Measurements from ENCODE around the gene RBM18. TPM values are rescaled to one million over a fixed set of nuclear protein-coding genes. Genes with fewer than 3 reads are reported as not detected.
A peak's percentile ranks its signal among the peaks of the same experiment; 100 is the strongest.

RBM18 gene
- total and polyA plus RNA-seq, 2 donors (not counting 1 experiment from before 2014, with no cell fraction given) = 9.7 to 12.4 TPM

DNA sequence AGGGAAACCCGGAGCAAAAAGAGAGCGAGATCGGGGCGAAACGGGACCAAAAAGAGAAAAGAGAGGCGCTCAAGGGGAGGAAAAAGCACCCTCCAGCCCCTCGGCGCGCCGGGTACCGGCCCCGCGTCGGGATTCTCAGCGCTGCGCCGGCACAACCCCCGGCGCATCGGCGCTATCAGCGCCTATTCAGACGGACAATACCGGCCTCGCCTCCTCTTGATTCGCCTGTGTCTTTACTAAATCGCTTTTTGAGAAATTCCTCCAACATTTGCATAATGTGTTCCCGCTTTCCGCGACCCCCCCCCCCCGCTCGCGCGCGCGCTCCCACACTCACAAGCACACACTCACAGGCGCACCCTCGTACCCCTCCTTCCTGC, 36.5 kb downstream of the RBM18 start:
- peaks cover 5 to 12% of the 10 kb centered on the region in 2 donors for H3K4me1 ChIP-seq (ENCODE audit: control insufficient read depth in 2 of 2, insufficient read depth in 2 of 2, low read length in 2 of 2)
- peak overlapping the region; percentile 87 for H3K4me2 ChIP-seq (replicated peaks; ENCODE audit: low read depth, low read length, poor library complexity, severe bottlenecking)
- H3K9me3 Mint-ChIP-seq (ENCODE audit: insufficient read depth) = no peaks in the 10 kb centered on the region
- ATAC-seq (ENCODE audit: low read depth) (no peak), DNase-seq (no peak)
- H3K9ac ChIP-seq (ENCODE audit: low read length) = peak overlapping the region; percentile 51
- intact Hi-C loops (cut with micrococcal nuclease) = no loop called here
- peaks cover 0 to 12% (median 0%) of the 10 kb centered on the region in 3 donors for H3K9me3 ChIP-seq (ENCODE audit: control extremely low read depth in 1 of 3, control insufficient read depth in 2 of 3, insufficient read depth in 1 of 3, low read length in 2 of 3)
- H2AFZ ChIP-seq (ENCODE audit: insufficient read depth, low read depth, low read length, poor library complexity, severe bottlenecking) = peak overlapping the region; percentile 54
- peak overlapping the region in 3 of 5 experiments; percentile 20 to 62 (median 34) for H3K4me3 ChIP-seq (ENCODE audit: control extremely low read depth in 1 of 5, extremely low read depth in 1 of 5, insufficient read depth in 1 of 5, low read depth in 2 of 5, low read length in 4 of 5)
- peaks cover 0 to 42% (median 24%) of the 10 kb centered on the region in 4 experiments for H3K27me3 ChIP-seq (replicated peaks in 1 of 4; ENCODE audit: control extremely low read depth in 1 of 4, control insufficient read depth in 3 of 4, insufficient read depth in 4 of 4, low read length in 3 of 4)
- POLR2A ChIA-PET = no interaction called here
- H3K79me2 ChIP-seq (ENCODE audit: control insufficient read depth, insufficient read depth, low read length) = no peaks in the 10 kb centered on the region
- H3K27me3 Mint-ChIP-seq = peaks cover 37% of the 10 kb centered on the region
- under 1% methylated on average over 32 of the region's 38 CpGs for WGBS (ENCODE audit: insufficient coverage)
- CTCF ChIA-PET = no interaction called here
- no peak overlapping the region for H3K27ac Mint-ChIP-seq
- H4K20me1 ChIP-seq (ENCODE audit: control insufficient read depth, insufficient read depth, low read length, poor library complexity, severe bottlenecking) = no peaks in the 10 kb centered on the region
- no peaks in the 10 kb centered on the region for H3K36me3 ChIP-seq (replicated peaks in 1 of 2; ENCODE audit: control extremely low read depth in 1 of 2, control insufficient read depth in 1 of 2, extremely low read depth in 1 of 2, insufficient read depth in 2 of 2, low read length in 1 of 2)
- peaks cover 4% of the 10 kb centered on the region for H3K4me1 Mint-ChIP-seq
- no peak overlapping the region for H3K27ac ChIP-seq (ENCODE audit: low read length in 2 of 2)
- TF ChIP-seq EZH2 (IDR thresholded peaks at IDR 0.05; ENCODE audit: borderline replicate concordance, insufficient read depth, low read depth, low read length, poor library complexity, severe bottlenecking) = peak; percentile 41
- TF ChIP-seq, protein P1, sequence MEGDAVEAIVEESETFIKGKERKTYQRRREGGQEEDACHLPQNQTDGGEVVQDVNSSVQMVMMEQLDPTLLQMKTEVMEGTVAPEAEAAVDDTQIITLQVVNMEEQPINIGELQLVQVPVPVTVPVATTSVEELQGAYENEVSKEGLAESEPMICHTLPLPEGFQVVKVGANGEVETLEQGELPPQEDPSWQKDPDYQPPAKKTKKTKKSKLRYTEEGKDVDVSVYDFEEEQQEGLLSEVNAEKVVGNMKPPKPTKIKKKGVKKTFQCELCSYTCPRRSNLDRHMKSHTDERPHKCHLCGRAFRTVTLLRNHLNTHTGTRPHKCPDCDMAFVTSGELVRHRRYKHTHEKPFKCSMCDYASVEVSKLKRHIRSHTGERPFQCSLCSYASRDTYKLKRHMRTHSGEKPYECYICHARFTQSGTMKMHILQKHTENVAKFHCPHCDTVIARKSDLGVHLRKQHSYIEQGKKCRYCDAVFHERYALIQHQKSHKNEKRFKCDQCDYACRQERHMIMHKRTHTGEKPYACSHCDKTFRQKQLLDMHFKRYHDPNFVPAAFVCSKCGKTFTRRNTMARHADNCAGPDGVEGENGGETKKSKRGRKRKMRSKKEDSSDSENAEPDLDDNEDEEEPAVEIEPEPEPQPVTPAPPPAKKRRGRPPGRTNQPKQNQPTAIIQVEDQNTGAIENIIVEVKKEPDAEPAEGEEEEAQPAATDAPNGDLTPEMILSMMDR (IDR thresholded peaks at IDR 0.05) = no peak
- peak overlapping the region; percentile 79 for H3K4me3 Mint-ChIP-seq

DNA sequence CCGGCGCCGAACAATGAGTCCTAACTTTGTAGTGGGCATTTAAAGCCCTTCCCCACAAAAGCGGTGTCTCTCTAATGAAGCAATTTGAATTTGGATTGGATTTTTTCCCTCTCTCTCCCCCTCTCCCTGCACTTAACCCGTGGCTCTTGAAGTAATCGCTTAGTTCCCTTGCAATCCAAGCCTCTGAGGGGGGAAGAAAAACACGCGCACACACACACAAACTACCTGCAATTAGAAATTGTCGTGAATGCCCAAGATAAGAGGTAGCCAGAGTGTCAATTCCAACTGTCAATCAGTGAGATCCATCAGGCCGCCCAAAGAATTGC, 37.1 kb downstream of the RBM18 start:
- CTCF ChIA-PET = no interaction called here
- no peak overlapping the region for H3K9ac ChIP-seq (ENCODE audit: low read length)

More for the DNA sequence above, 37.1 kb downstream of the RBM18 start:
- intact Hi-C loops (cut with micrococcal nuclease) = no loop called here
- no peak overlapping the region for H3K4me3 ChIP-seq (ENCODE audit: control extremely low read depth in 1 of 5, extremely low read depth in 1 of 5, insufficient read depth in 1 of 5, low read depth in 2 of 5, low read length in 4 of 5)
- no peak for ATAC-seq (ENCODE audit: low read depth)
- no peaks in the 10 kb centered on the region for H3K9me3 Mint-ChIP-seq (ENCODE audit: insufficient read depth)
- no peak overlapping the region for H3K27ac Mint-ChIP-seq
- no peaks in the 10 kb centered on the region for H3K36me3 ChIP-seq (replicated peaks in 1 of 2; ENCODE audit: control extremely low read depth in 1 of 2, control insufficient read depth in 1 of 2, extremely low read depth in 1 of 2, insufficient read depth in 2 of 2, low read length in 1 of 2)
- TF ChIP-seq, protein P1 (IDR thresholded peaks at IDR 0.05) = no peak
- TF ChIP-seq EZH2 (IDR thresholded peaks at IDR 0.05; ENCODE audit: borderline replicate concordance, insufficient read depth, low read depth, low read length, poor library complexity, severe bottlenecking) = no peak
- H3K4me3 Mint-ChIP-seq = peak overlapping the region; percentile 74
- H3K27me3 Mint-ChIP-seq = peaks cover 40% of the 10 kb centered on the region
- no peak overlapping the region for H3K27ac ChIP-seq (ENCODE audit: low read length in 2 of 2)
- peaks cover 5 to 12% of the 10 kb centered on the region in 2 donors for H3K4me1 ChIP-seq (ENCODE audit: control insufficient read depth in 2 of 2, insufficient read depth in 2 of 2, low read length in 2 of 2)
- POLR2A ChIA-PET = no interaction called here
- WGBS (ENCODE audit: insufficient coverage) = 97% methylated on average over 5 of the region's 10 CpGs
- no peak for DNase-seq
- peak overlapping the region; percentile 25 for H3K4me2 ChIP-seq (replicated peaks; ENCODE audit: low read depth, low read length, poor library complexity, severe bottlenecking)
- no peak overlapping the region for H2AFZ ChIP-seq (ENCODE audit: insufficient read depth, low read depth, low read length, poor library complexity, severe bottlenecking)
- H4K20me1 ChIP-seq (ENCODE audit: control insufficient read depth, insufficient read depth, low read length, poor library complexity, severe bottlenecking) = no peaks in the 10 kb centered on the region
- no peaks in the 10 kb centered on the region for H3K79me2 ChIP-seq (ENCODE audit: control insufficient read depth, insufficient read depth, low read length)
- H3K27me3 ChIP-seq (replicated peaks in 1 of 4; ENCODE audit: control extremely low read depth in 1 of 4, control insufficient read depth in 3 of 4, insufficient read depth in 4 of 4, low read length in 3 of 4) = peaks cover 0 to 47% (median 24%) of the 10 kb centered on the region in 4 experiments
- peaks cover 0 to 12% (median 0%) of the 10 kb centered on the region in 3 donors for H3K9me3 ChIP-seq (ENCODE audit: control extremely low read depth in 1 of 3, control insufficient read depth in 2 of 3, insufficient read depth in 1 of 3, low read length in 2 of 3)
- H3K4me1 Mint-ChIP-seq = peaks cover 4% of the 10 kb centered on the region
